ENCODE data around the gene MIB2. TPM values are rescaled to one million over a fixed set of nuclear protein-coding genes. Genes with fewer than 3 reads are reported as not detected.

Gene MIB2
- polyA plus RNA-seq, 3 donors: 5.4 to 65.7 (median 5.6) TPM

DNA sequence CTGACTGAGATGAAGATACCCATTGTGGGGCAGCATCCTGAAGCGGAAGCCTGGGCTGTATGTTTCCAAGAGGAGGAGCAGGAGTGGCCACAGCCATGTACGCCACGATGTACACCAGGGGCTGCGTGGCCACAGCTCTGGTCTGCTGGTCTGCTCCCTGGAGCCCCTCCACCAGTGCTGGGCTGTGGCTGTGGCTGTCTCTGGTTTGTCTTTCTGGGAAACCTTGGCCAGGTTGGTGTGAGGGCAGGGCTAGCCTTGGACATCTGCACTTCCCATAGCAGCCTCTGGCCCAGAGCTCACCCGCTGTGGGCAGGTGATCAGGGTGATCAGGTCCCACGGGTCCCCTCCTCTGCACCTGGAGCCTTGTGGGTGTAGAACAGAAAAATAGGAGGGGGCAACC is 2.6 kb downstream of the MIB2 start:
- TF ChIP-seq, protein P1, sequence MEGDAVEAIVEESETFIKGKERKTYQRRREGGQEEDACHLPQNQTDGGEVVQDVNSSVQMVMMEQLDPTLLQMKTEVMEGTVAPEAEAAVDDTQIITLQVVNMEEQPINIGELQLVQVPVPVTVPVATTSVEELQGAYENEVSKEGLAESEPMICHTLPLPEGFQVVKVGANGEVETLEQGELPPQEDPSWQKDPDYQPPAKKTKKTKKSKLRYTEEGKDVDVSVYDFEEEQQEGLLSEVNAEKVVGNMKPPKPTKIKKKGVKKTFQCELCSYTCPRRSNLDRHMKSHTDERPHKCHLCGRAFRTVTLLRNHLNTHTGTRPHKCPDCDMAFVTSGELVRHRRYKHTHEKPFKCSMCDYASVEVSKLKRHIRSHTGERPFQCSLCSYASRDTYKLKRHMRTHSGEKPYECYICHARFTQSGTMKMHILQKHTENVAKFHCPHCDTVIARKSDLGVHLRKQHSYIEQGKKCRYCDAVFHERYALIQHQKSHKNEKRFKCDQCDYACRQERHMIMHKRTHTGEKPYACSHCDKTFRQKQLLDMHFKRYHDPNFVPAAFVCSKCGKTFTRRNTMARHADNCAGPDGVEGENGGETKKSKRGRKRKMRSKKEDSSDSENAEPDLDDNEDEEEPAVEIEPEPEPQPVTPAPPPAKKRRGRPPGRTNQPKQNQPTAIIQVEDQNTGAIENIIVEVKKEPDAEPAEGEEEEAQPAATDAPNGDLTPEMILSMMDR (IDR thresholded peaks at IDR 0.05): no peak
- peaks cover 30% of the 10 kb centered on the region for H3K4me1 Mint-ChIP-seq

DNA sequence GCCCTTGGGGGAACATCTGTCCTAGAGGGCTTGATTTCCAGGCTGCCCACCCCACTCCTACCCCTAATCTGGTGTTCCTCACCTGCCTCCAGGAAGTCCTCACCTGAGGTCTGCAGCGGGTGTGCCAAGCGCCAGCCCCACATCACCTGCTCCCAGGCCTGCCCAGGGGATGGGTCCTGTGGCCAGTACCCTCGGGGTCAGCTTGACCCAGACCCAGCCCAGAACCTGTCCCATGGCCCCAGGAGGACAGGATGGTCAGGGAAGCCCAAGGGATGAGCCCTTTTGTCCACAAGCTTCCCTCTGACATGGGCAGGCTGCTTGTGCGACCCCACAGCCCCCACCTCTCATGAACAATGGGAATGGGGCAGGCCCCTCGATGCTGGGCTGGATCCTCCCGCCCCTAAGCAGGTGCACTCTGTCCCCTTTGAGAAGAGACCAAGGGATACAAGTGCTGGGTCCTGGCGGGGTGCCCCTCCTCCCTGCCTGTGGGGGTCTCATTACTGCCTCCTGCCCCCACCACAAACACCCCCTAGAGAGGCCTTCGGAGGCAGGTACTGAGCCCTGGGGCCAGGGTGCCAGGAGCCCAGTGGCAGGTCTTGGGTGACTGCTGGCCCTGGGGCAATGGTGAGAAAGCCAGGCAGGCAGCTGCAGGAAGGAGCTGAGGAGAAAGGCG is 3.2 kb downstream of the MIB2 start:
- Mint-ChIP-seq H3K9me3 (peaks cover 0 to 2% (median 0%) of the 10 kb centered on the region in 7 donors), H3K4me1 (peaks cover 26% of the 10 kb centered on the region), H3K27ac (no peak overlapping the region), H3K27me3 (ENCODE audit: low read depth in 3 of 3) (peaks cover 0 to 6% (median 0%) of the 10 kb centered on the region in 3 donors), H3K36me3 (peaks cover 9 to 11% of the 10 kb centered on the region in 2 donors), H3K4me3 (no peak overlapping the region)
- peaks cover 12% of the 10 kb centered on the region for H4K20me1 ChIP-seq (ENCODE audit: insufficient read depth, low read length)
- intact Hi-C loops (cut with micrococcal nuclease): no loop called here
- no peak overlapping the region for H3K4me3 ChIP-seq (replicated peaks in 1 of 3; ENCODE audit: low read depth in 2 of 3, low read length in 3 of 3)
- peaks cover 15% of the 10 kb centered on the region for H3K79me2 ChIP-seq (ENCODE audit: insufficient read depth, low read length)
- H3K4me1 ChIP-seq (ENCODE audit: control insufficient read depth in 1 of 2, insufficient read depth in 2 of 2, low read length in 2 of 2): peaks cover 23 to 28% of the 10 kb centered on the region in 2 donors
- H2AFZ ChIP-seq (ENCODE audit: insufficient read depth, low read depth, low read length, poor library complexity, severe bottlenecking): no peak overlapping the region
- no peak for DNase-seq
- H3K36me3 ChIP-seq (replicated peaks in 1 of 2; ENCODE audit: control insufficient read depth in 1 of 2, insufficient read depth in 2 of 2, low read length in 2 of 2): peaks cover 0 to 5% of the 10 kb centered on the region in 2 donors
- no peaks in the 10 kb centered on the region for H3K9me3 ChIP-seq (replicated peaks in 1 of 2; ENCODE audit: control insufficient read depth in 1 of 2, insufficient read depth in 1 of 2, low read length in 2 of 2)
- no peak overlapping the region for H3K4me2 ChIP-seq (replicated peaks; ENCODE audit: extremely low read depth, low read length, poor library complexity, severe bottlenecking)
- WGBS (ENCODE audit: insufficient coverage): 100% methylated on average over 8 of the region's 9 CpGs
- TF ChIP-seq, protein P1 (IDR thresholded peaks at IDR 0.05): no peak
- no peak overlapping the region for H3K27ac ChIP-seq (ENCODE audit: low read depth in 1 of 2, low read length in 2 of 2)
- no peaks in the 10 kb centered on the region for H3K27me3 ChIP-seq (ENCODE audit: control insufficient read depth in 2 of 2, insufficient read depth in 2 of 2, low read length in 2 of 2)
- H3K9ac ChIP-seq (ENCODE audit: insufficient read depth, low read length, poor library complexity, severe bottlenecking): no peak overlapping the region

More for the DNA sequence above, 2.6 kb downstream of the MIB2 start:
- no peak overlapping the region for H3K4me3 ChIP-seq (replicated peaks in 1 of 3; ENCODE audit: low read depth in 2 of 3, low read length in 3 of 3)
- Mint-ChIP-seq H3K27me3 (ENCODE audit: low read depth in 3 of 3) (peaks cover 0 to 7% (median 0%) of the 10 kb centered on the region in 3 donors), H3K9me3 (peaks cover 0 to 2% (median 0%) of the 10 kb centered on the region in 7 donors), H3K36me3 (peaks cover 9 to 11% of the 10 kb centered on the region in 2 donors), H3K4me3 (no peak overlapping the region), H3K27ac (no peak overlapping the region)
- H3K27ac ChIP-seq (ENCODE audit: low read depth in 1 of 2, low read length in 2 of 2): no peak overlapping the region
- DNase-seq: no peak
- H3K36me3 ChIP-seq (replicated peaks in 1 of 2; ENCODE audit: control insufficient read depth in 1 of 2, insufficient read depth in 2 of 2, low read length in 2 of 2): peaks cover 0 to 5% of the 10 kb centered on the region in 2 donors
- H2AFZ ChIP-seq (ENCODE audit: insufficient read depth, low read depth, low read length, poor library complexity, severe bottlenecking): no peak overlapping the region
- intact Hi-C loops (cut with micrococcal nuclease): no loop called here
- no peak overlapping the region for H3K9ac ChIP-seq (ENCODE audit: insufficient read depth, low read length, poor library complexity, severe bottlenecking)
- H3K4me2 ChIP-seq (replicated peaks; ENCODE audit: extremely low read depth, low read length, poor library complexity, severe bottlenecking): no peak overlapping the region
- H4K20me1 ChIP-seq (ENCODE audit: insufficient read depth, low read length): peaks cover 12% of the 10 kb centered on the region
- 95% methylated on average over 6 of the region's 6 CpGs for WGBS (ENCODE audit: insufficient coverage)
- H3K9me3 ChIP-seq (replicated peaks in 1 of 2; ENCODE audit: control insufficient read depth in 1 of 2, insufficient read depth in 1 of 2, low read length in 2 of 2): no peaks in the 10 kb centered on the region
- H3K79me2 ChIP-seq (ENCODE audit: insufficient read depth, low read length): peaks cover 21% of the 10 kb centered on the region
- peaks cover 26 to 33% of the 10 kb centered on the region in 2 donors for H3K4me1 ChIP-seq (ENCODE audit: control insufficient read depth in 1 of 2, insufficient read depth in 2 of 2, low read length in 2 of 2)
- no peaks in the 10 kb centered on the region for H3K27me3 ChIP-seq (ENCODE audit: control insufficient read depth in 2 of 2, insufficient read depth in 2 of 2, low read length in 2 of 2)
